ENCODE measurements around the gene ZNF609. TPM values are rescaled to one million over a fixed set of nuclear protein-coding genes. Genes with fewer than 3 reads are reported as not detected.
"Not testable (repeated sequence)": the region's sequence is repeated elsewhere in the genome, so short reads cannot be mapped to it uniquely, and the experiment has no call there.

The ZNF609 gene
- polyA plus RNA-seq, 2 of the 4 experiments (the other 2 are of a cell fraction): 19.6 to 39.9 TPM

DNA sequence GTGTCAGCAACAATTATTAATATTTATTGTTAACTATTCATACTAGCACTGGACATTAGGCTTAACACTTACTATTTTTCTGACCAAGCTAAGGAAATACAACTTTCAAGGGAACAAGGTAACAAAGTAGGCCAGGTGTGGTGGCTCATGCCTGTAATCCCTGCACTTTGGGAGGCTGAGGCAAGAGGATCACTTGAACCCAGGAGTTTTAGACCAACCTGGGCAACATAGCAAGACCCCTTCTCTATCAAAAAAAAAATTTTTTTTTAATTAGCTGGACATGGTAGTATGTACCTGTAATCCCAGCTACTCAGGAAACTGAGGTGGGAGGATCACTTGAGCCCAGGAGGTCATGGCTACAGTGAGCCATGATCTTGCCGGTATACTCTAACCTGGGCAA, 183.3 kb downstream of the ZNF609 start:
- POLR2A ChIA-PET: no interaction called here
- CTCF ChIA-PET: interaction anchor here (0.6 to 3.7 kb wide), 6 partner anchors 8 to 37 kb away, joined by 3 to 31 read pairs (median 6); no protein-coding TSS in a partner anchor
- no peak for TF ChIP-seq ATOH8 (CRISPR knock-in tag; IDR thresholded peaks at IDR 0.05; ENCODE audit: low read depth)
- TF ChIP-seq HDAC2 (IDR thresholded peaks at IDR 0.05): no peak
- no peak for TF ChIP-seq CHD2 (IDR thresholded peaks at IDR 0.05; ENCODE audit: low read length, partially characterized antibody)
- TF ChIP-seq MAX (IDR thresholded peaks at IDR 0.05): no peak
- TF ChIP-seq SREBF2 (IDR thresholded peaks at IDR 0.05): no peak
- no peak for TF ChIP-seq EHF (CRISPR knock-in tag; IDR thresholded peaks at IDR 0.05)
- no peak for TF ChIP-seq FOSL2 (IDR thresholded peaks at IDR 0.05)
- no peak for TF ChIP-seq FOSL2 (CRISPR knock-in tag; IDR thresholded peaks at IDR 0.05)
- no peak for TF ChIP-seq KDM1A (IDR thresholded peaks at IDR 0.05; ENCODE audit: low read depth)
- Histone ChIP-seq H3K4me3 (no peak overlapping the region), H3K4me1 (peaks cover 24% of the 10 kb centered on the region), H3K9me3 (no peaks in the 10 kb centered on the region), H3K4me2 (no peak overlapping the region), H3K27ac (no peak overlapping the region)
- 98% methylated on average over 1 of the region's 1 CpG for WGBS (ENCODE audit: missing lambda C conversion rate)
- FAIRE-seq: no peak
- no peak for ATAC-seq
- no peak for DNase-seq (ENCODE audit: low read depth in 1 of 2, low spot score in 1 of 2)

- POLR2A ChIA-PET: not testable (repeated sequence)
- CTCF ChIA-PET: interaction anchor here (0.7 to 3.7 kb wide), 4 partner anchors 8 to 36 kb away, joined by 3 to 31 read pairs (median 10); no protein-coding TSS in a partner anchor
Observed at GRCh38 chr15:64644811-64645210, 184.4 kb downstream of the ZNF609 start.

DNA sequence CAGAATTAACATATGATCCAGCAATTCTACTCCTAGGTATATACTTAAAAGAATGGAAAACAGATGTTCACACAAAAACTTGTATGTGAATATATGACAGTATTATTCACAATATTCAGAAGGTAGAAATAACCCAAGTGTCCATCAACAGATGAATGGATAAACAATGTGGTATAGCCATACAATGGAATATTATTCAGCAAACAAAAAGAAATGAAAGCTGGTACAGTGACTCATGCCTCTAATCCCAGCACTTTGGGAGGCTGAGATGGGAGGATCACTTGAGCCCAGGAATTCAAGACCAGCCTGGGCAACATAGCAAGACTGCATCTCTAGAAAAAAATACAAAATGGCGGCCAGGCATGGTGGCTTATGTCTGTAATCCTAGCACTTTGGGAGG, 185.6 kb downstream of the ZNF609 start:
- ATAC-seq: no peak
- 91% methylated on average over 1 of the region's 1 CpG for WGBS (ENCODE audit: missing lambda C conversion rate)
- no peak for FAIRE-seq
- Histone ChIP-seq H3K4me1 (peaks cover 33% of the 10 kb centered on the region), H3K4me2 (no peak overlapping the region), H3K27ac (no peak overlapping the region), H3K4me3 (no peak overlapping the region), H3K9me3 (no peaks in the 10 kb centered on the region)
- DNase-seq (ENCODE audit: low read depth in 1 of 2, low spot score in 1 of 2): no peak
- TF ChIP-seq ESRRA (IDR thresholded peaks at IDR 0.05; ENCODE audit: borderline replicate concordance, low read length): no peak
- TF ChIP-seq RCOR1 (IDR thresholded peaks at IDR 0.05; ENCODE audit: low read depth, low read length): no peak
- no peak for TF ChIP-seq HOXA7 (CRISPR knock-in tag; IDR thresholded peaks at IDR 0.05)
- no peak for TF ChIP-seq RNF2 (IDR thresholded peaks at IDR 0.05; ENCODE audit: borderline replicate concordance, low read depth)
- TF ChIP-seq JUNB (IDR thresholded peaks at IDR 0.05): no peak
- TF ChIP-seq, protein P1, sequence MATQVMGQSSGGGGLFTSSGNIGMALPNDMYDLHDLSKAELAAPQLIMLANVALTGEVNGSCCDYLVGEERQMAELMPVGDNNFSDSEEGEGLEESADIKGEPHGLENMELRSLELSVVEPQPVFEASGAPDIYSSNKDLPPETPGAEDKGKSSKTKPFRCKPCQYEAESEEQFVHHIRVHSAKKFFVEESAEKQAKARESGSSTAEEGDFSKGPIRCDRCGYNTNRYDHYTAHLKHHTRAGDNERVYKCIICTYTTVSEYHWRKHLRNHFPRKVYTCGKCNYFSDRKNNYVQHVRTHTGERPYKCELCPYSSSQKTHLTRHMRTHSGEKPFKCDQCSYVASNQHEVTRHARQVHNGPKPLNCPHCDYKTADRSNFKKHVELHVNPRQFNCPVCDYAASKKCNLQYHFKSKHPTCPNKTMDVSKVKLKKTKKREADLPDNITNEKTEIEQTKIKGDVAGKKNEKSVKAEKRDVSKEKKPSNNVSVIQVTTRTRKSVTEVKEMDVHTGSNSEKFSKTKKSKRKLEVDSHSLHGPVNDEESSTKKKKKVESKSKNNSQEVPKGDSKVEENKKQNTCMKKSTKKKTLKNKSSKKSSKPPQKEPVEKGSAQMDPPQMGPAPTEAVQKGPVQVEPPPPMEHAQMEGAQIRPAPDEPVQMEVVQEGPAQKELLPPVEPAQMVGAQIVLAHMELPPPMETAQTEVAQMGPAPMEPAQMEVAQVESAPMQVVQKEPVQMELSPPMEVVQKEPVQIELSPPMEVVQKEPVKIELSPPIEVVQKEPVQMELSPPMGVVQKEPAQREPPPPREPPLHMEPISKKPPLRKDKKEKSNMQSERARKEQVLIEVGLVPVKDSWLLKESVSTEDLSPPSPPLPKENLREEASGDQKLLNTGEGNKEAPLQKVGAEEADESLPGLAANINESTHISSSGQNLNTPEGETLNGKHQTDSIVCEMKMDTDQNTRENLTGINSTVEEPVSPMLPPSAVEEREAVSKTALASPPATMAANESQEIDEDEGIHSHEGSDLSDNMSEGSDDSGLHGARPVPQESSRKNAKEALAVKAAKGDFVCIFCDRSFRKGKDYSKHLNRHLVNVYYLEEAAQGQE (IDR thresholded peaks at IDR 0.05): no peak
- TF ChIP-seq ELK1 (IDR thresholded peaks at IDR 0.05; ENCODE audit: low read depth, low read length): no peak
- TF ChIP-seq POLR2AphosphoS2 (conservative IDR thresholded peaks at IDR 0.05; ENCODE audit: low read length): no peak
- no peak for TF ChIP-seq NPAS2 (CRISPR knock-in tag; IDR thresholded peaks at IDR 0.05; ENCODE audit: borderline replicate concordance)
- no peak for TF ChIP-seq PBX3 (IDR thresholded peaks at IDR 0.05)
- TF ChIP-seq KDM5A (IDR thresholded peaks at IDR 0.05): no peak
- no peak for TF ChIP-seq MAFK (IDR thresholded peaks at IDR 0.05; ENCODE audit: partially characterized antibody)
- no peak for TF ChIP-seq POLR2A (IDR thresholded peaks at IDR 0.05; ENCODE audit: low read length)
- no peak for TF ChIP-seq FOSL2 (IDR thresholded peaks at IDR 0.05)
- TF ChIP-seq FOSL2 (CRISPR knock-in tag; IDR thresholded peaks at IDR 0.05): no peak
- no peak for TF ChIP-seq HEYL (CRISPR knock-in tag; IDR thresholded peaks at IDR 0.05)
- no peak for TF ChIP-seq ZNF302 (CRISPR knock-in tag; IDR thresholded peaks at IDR 0.05)
- TF ChIP-seq RAD21 (conservative IDR thresholded peaks at IDR 0.05 in 1 of 2, IDR thresholded peaks at IDR 0.05 in 1 of 2): no peak
- TF ChIP-seq CBX2 (IDR thresholded peaks at IDR 0.05; ENCODE audit: borderline replicate concordance, low read depth): no peak
- no peak for TF ChIP-seq MAX (IDR thresholded peaks at IDR 0.05)
- no peak for TF ChIP-seq SMC3 (IDR thresholded peaks at IDR 0.05)
- ChIA-PET POLR2A (interaction anchor here (0.7 kb wide), 1 partner anchor 468 kb away, joined by 4 read pairs; no protein-coding TSS in a partner anchor), CTCF (interaction anchor here (0.7 to 2.8 kb wide), 3 partner anchors 11 to 35 kb away, joined by 3 to 9 read pairs (median 3); no protein-coding TSS in a partner anchor)

More at GRCh38 chr15:64644811-64645210, 184.4 kb downstream of the ZNF609 start:
- FAIRE-seq; H3K4me3 ChIP-seq; H3K27ac ChIP-seq; ATAC-seq; H3K4me2 ChIP-seq; DNase-seq (ENCODE audit: low read depth in 1 of 2, low spot score in 1 of 2); H3K9me3 ChIP-seq: not testable (repeated sequence)
- H3K4me1 ChIP-seq: peaks cover 31% of the 10 kb centered on the region

All from A549 (cell line).